IMR-90 (cell line): ENCODE results near the gene NADK2.
"Not testable (repeated sequence)": the region's sequence is repeated elsewhere in the genome, so short reads cannot be mapped to it uniquely, and the experiment has no call there.

Experiments used
- BHLHE40 ChIP-seq: fragments of 150-350 bp; IDR thresholded peaks from 2 replicates; pipeline ENCODE4 v1.6.1; 2016; ENCODE audit warnings: mild to moderate bottlenecking, low read depth, low read length
- CHD1 ChIP-seq: IDR thresholded peaks from 2 replicates; pipeline ENCODE4 v1.6.1; 2012; ENCODE audit warnings: low read depth, low read length, improper control_type of control experiment
- CTCF ChIP-seq: conservative IDR thresholded peaks from 2 replicates; pipeline ENCODE4 v1.5.1; 2012; ENCODE audit warnings: mild to moderate bottlenecking, low read depth, low read length, improper control_type of control experiment
- MAFK ChIP-seq: IDR thresholded peaks from 2 replicates; pipeline ENCODE4 v1.6.1; 2012; ENCODE audit warnings: low read depth, low read length, improper control_type of control experiment
- MAZ ChIP-seq: IDR thresholded peaks from 2 replicates; pipeline ENCODE4 v1.6.1; 2012; ENCODE audit warnings: low read depth, mild to moderate bottlenecking, low read length, improper control_type of control experiment, moderate library complexity, borderline replicate concordance
- NFE2L2 ChIP-seq: fragments of 150-350 bp; IDR thresholded peaks from 2 replicates; pipeline ENCODE4 v1.6.1; 2016; ENCODE audit warnings: low read depth, mild to moderate bottlenecking, low read length
- POLR2A ChIP-seq: IDR thresholded peaks from 2 replicates; pipeline ENCODE4 v1.6.1; 2012; ENCODE audit warnings: mild to moderate bottlenecking, low read depth, low read length
- RAD21 ChIP-seq: IDR thresholded peaks from 2 replicates; pipeline ENCODE4 v1.6.1; 2012; ENCODE audit warnings: low read length, improper control_type of control experiment
- RCOR1 ChIP-seq: IDR thresholded peaks from 2 replicates; pipeline ENCODE4 v1.6.1; 2012; ENCODE audit warnings: mild to moderate bottlenecking, low read length, improper control_type of control experiment; ENCODE audit not compliant: insufficient replicate concordance
- RFX5 ChIP-seq: IDR thresholded peaks from 2 replicates; pipeline ENCODE4 v1.8.0; 2012; ENCODE audit warnings: low read depth, mild to moderate bottlenecking, low read length, moderate library complexity
- TF ChIP-seq, protein P1 (sequence below): fragments of 150-350 bp; IDR thresholded peaks from 2 replicates; pipeline ENCODE4 v1.6.1; 2016; ENCODE audit warnings: low read depth, mild to moderate bottlenecking, low read length, moderate library complexity, borderline replicate concordance
- TF ChIP-seq, protein P2 (sequence below): fragments of 150-350 bp; IDR thresholded peaks from 2 replicates; pipeline ENCODE4 v1.6.1; 2017; ENCODE audit warnings: mild to moderate bottlenecking, antibody characterized with exemption, low read length, low read depth

DNA sequence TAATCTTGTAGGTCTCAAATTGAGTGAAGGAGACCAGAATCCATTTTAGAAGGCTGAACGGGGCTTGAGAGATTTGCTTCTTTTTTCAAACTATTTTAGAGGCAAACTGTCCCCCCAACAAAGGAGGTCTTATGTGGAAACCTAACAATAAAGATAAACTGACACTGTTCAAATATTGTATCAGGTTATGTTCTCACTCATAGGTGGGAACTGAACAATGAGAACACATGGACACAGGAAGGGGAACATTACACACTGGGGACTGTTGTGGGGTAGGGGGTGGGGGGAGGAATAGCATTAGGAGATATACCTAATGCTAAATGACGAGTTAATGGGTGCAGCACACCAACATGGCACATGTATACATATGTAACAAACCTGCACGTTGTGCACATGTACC, 42.9 kb downstream of the NADK2 start:
- TF ChIP-seq CTCF, BHLHE40, CHD1, NFE2L2, RCOR1, POLR2A, RFX5, MAZ, MAFK, RAD21: not testable (repeated sequence)
- TF ChIP-seq, protein P1, sequence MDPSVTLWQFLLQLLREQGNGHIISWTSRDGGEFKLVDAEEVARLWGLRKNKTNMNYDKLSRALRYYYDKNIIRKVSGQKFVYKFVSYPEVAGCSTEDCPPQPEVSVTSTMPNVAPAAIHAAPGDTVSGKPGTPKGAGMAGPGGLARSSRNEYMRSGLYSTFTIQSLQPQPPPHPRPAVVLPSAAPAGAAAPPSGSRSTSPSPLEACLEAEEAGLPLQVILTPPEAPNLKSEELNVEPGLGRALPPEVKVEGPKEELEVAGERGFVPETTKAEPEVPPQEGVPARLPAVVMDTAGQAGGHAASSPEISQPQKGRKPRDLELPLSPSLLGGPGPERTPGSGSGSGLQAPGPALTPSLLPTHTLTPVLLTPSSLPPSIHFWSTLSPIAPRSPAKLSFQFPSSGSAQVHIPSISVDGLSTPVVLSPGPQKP, result not testable (repeated sequence)
- TF ChIP-seq, protein P2, sequence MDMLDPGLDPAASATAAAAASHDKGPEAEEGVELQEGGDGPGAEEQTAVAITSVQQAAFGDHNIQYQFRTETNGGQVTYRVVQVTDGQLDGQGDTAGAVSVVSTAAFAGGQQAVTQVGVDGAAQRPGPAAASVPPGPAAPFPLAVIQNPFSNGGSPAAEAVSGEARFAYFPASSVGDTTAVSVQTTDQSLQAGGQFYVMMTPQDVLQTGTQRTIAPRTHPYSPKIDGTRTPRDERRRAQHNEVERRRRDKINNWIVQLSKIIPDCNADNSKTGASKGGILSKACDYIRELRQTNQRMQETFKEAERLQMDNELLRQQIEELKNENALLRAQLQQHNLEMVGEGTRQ, result not testable (repeated sequence)
